Left lung (tissue), 10 donors: ENCODE data around the gene MRC2. TPM values are rescaled to one million over a fixed set of nuclear protein-coding genes. Genes with fewer than 3 reads are reported as not detected.
A peak's percentile ranks its signal among the peaks of the same experiment; 100 is the strongest.

Experiments
- ATAC-seq: fragments of 200-7000 bp; cut with Tn5 transposase; one replicate; pipeline ENCODE4 v1.9.1; 2020; ENCODE audit warnings: moderate library complexity
- DNase-seq, 4 donors: peaks; one replicate each; pipeline ENCODE4 v3.0.0-alpha.2; 2013 to 2020
- H3K27ac ChIP-seq, 2 donors: fragments of 200-600 bp; sonication (generic) in 1 of 2; one replicate each; pipeline versions ENCODE4 v1.5.0 to v1.8.0; 2020 to 2021
- H3K27me3 ChIP-seq, 2 donors: fragments of 200-600 bp; sonication (generic) in 1 of 2; one replicate each; pipeline versions ENCODE4 v1.5.0 to v1.8.0; 2020 to 2021
- H3K36me3 ChIP-seq, 2 donors: fragments of 200-600 bp; sonication (generic) in 1 of 2; one replicate each; pipeline versions ENCODE4 v1.5.0 to v1.8.0; 2020 to 2021
- H3K4me1 ChIP-seq, 2 donors: fragments of 200-600 bp; one replicate each; pipeline ENCODE4 v1.8.0; 2021
- H3K4me3 ChIP-seq, 2 donors: fragments of 200-600 bp; sonication (generic) in 1 of 2; one replicate each; pipeline versions ENCODE4 v1.5.0 to v1.8.0; 2020 to 2021; ENCODE audit warnings: mild to moderate bottlenecking in 1 of 2
- H3K9me3 ChIP-seq, 2 donors: fragments of 200-600 bp; sonication (generic) in 1 of 2; one replicate each; pipeline versions ENCODE4 v1.5.0 to v1.8.0; 2020 to 2021
- CTCF ChIP-seq, 2 donors: fragments of 200-600 bp; sonication (generic) in 1 of 2; IDR thresholded peaks; one replicate each; pipeline versions ENCODE4 v1.5.0 to v1.8.0; 2021; ENCODE audit warnings: antibody characterized with exemption in 2 of 2
- intact Hi-C, 2 donors: fragments of 100-400 bp; cut with DNase I; formaldehyde crosslinking; loops; one replicate each; pipeline versions ENCODE4 v1.11.2 to v1.14.2; 2022
- polyA plus RNA-seq, 6 donors: library from polyadenylated mRNA; unstranded; fragments of 120-200 nt; gene quantifications; one replicate each; pipeline ENCODE4 v1.2.1, GENCODE V29; 2013; ENCODE audit not compliant: insufficient read length in 6 of 6
- total RNA-seq, 2 donors: library from RNA; stranded (reverse); fragmentation: NEBNext Ultra II Directional; extraction: Animal tissue kit (Norgen Biotek cat#: 25700); gene quantifications; one replicate each; pipeline ENCODE4 v1.2.1, GENCODE V29; 2021
- donor health status: DM: no; HTN: yes; CAD: no.
- donor health status: DM: no; HTN: no; CAD: no.

The MRC2 gene
- total and polyA plus RNA-seq, 8 donors: 84.5 to 151 (median 101) TPM

GRCh38 chr17:62625184-62625869 lies 2.1 kb upstream of the MRC2 start:
- Histone ChIP-seq H3K27ac (no peak overlapping the region), H3K4me3 (no peak overlapping the region), H3K4me1 (peaks cover 0 to 29% of the 10 kb centered on the region in 2 donors), H3K27me3 (peaks cover 0 to 38% of the 10 kb centered on the region in 2 donors), H3K9me3 (no peaks in the 10 kb centered on the region), H3K36me3 (no peaks in the 10 kb centered on the region)
- ATAC-seq: no peak
- no peak for TF ChIP-seq CTCF (IDR thresholded peaks at IDR 0.05)
- no peak for DNase-seq
- intact Hi-C loops: no loop called here

GRCh38 chr17:62625870-62626200 lies 1.6 kb upstream of the MRC2 start:
- no peaks in the 10 kb centered on the region for H3K9me3 ChIP-seq
- H3K27me3 ChIP-seq: peaks cover 0 to 43% of the 10 kb centered on the region in 2 donors
- peaks cover 0 to 29% of the 10 kb centered on the region in 2 donors for H3K4me1 ChIP-seq
- intact Hi-C loops: no loop called here
- DNase-seq (peak in 1 of 4 donors; percentile 34), ATAC-seq (no peak)
- no peaks in the 10 kb centered on the region for H3K36me3 ChIP-seq
- TF ChIP-seq CTCF (IDR thresholded peaks at IDR 0.05): no peak
- peak overlapping the region in 1 of 2 donors; percentile 72 for H3K27ac ChIP-seq
- H3K4me3 ChIP-seq: no peak overlapping the region

- no peak for TF ChIP-seq CTCF (IDR thresholded peaks at IDR 0.05)
- Histone ChIP-seq H3K4me3 (peak overlapping the region; percentile 49 to 70), H3K27ac (peak overlapping the region; percentile 72 to 86), H3K9me3 (no peaks in the 10 kb centered on the region), H3K36me3 (no peaks in the 10 kb centered on the region), H3K4me1 (peaks cover 0 to 29% of the 10 kb centered on the region in 2 donors), H3K27me3 (peaks cover 0 to 44% of the 10 kb centered on the region in 2 donors)
- ATAC-seq: peak; percentile 53
- peak in 2 of 4 donors; percentile 81 to 83 for DNase-seq
- intact Hi-C loops: no loop called here
Observed at GRCh38 chr17:62626719-62627218, 701 bp upstream of the MRC2 start.

GRCh38 chr17:62627904-62628633 lies 599 bp downstream of the MRC2 start:
- Histone ChIP-seq H3K4me1 (peaks cover 5 to 36% of the 10 kb centered on the region in 2 donors), H3K27ac (peak overlapping the region; percentile 72 to 86), H3K4me3 (peak overlapping the region; percentile 49 to 70), H3K9me3 (no peaks in the 10 kb centered on the region), H3K36me3 (no peaks in the 10 kb centered on the region), H3K27me3 (peaks cover 0 to 51% of the 10 kb centered on the region in 2 donors)
- DNase-seq (peak in 3 of 4 donors; percentile 56 to 69 (median 57)), ATAC-seq (peak; percentile 41)
- TF ChIP-seq CTCF (IDR thresholded peaks at IDR 0.05): no peak
- intact Hi-C loops: no loop called here
